ENCODE results near the gene POT1.

Gene POT1

DNA sequence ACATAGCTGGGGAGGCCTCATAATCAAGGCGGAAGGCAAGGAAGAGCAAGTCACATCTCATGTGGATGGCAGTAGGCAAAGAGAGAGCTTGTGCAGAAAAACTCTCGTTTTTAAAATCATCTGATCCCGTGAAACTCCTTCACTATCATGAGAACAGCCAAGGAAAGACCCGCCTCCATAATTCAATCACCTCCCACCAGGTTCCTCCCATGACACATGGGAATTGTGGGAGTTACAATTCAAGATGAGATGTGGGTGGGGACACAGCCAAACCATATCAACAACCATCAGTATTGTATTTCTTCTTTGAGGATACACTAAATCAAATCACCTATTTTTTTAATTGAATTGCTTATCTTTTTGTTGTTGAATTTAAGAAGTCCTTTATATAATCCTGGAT, 16.7 kb downstream of the POT1 start:
- DNase-seq (ENCODE audit: insufficient read length, low spot score) = no peak
- FAIRE-seq = no peak

GRCh38 chr7:124909808-124910207, 19.8 kb downstream of the POT1 start:
- FAIRE-seq = no peak
- DNase-seq (ENCODE audit: insufficient read length, low spot score) = no peak

DNA sequence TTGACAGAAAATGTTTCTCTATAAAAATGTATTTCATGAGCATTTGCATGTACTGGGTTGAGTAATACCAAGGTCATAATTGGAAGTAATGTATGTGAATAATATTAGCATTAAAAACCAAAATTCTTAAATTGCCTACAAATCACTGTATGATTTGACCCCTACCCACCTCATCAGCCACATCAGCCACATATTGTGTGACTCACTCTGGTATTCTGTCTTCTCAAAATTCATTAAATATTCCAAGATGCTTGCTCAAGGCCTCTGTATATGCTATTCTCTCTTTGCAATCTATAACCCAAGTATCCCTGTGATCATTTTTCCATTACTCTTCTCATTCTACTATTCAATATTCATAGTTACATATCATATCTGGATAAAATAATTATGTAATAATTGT, 21.4 kb downstream of the POT1 start:
- FAIRE-seq (no peak), DNase-seq (ENCODE audit: insufficient read length, low spot score) (no peak)

- FAIRE-seq = no peak
Observed at GRCh38 chr7:124907490-124907889, 22.1 kb downstream of the POT1 start.

GRCh38 chr7:124898531-124898930, 31.1 kb downstream of the POT1 start:
- FAIRE-seq = no peak
- DNase-seq (ENCODE audit: insufficient read length, low spot score) = no peak

More at GRCh38 chr7:124907490-124907889, 22.1 kb downstream of the POT1 start:
- DNase-seq (ENCODE audit: insufficient read length, low spot score) = no peak

GRCh38 chr7:124896001-124896400, 33.6 kb downstream of the POT1 start:
- DNase-seq (ENCODE audit: insufficient read length, low spot score) (no peak), FAIRE-seq (no peak)

GRCh38 chr7:124893140-124893827, 36.3 kb downstream of the POT1 start:
- peak; percentile 61 for FAIRE-seq
- no peak for DNase-seq (ENCODE audit: insufficient read length, low spot score)

DNA sequence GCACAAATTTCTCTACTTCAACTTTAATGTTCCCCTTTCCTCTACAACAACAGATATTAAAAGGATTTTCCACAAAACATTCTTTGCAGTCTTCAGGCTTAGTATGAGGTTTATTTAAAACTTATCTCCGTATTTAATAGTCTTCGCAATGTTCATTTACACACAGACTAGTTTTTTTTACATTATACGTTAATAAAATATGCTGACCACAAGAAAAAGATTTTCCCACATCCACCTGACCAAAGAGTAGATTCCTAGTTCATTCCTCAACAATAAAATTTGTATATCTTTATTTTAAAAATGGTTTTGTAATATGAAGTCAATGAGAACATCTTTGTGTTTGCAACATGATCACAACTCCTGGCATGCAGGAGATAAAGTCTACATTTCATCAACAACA, 42.4 kb downstream of the POT1 start:
- FAIRE-seq (no peak), DNase-seq (ENCODE audit: insufficient read length, low spot score) (no peak)

DNA sequence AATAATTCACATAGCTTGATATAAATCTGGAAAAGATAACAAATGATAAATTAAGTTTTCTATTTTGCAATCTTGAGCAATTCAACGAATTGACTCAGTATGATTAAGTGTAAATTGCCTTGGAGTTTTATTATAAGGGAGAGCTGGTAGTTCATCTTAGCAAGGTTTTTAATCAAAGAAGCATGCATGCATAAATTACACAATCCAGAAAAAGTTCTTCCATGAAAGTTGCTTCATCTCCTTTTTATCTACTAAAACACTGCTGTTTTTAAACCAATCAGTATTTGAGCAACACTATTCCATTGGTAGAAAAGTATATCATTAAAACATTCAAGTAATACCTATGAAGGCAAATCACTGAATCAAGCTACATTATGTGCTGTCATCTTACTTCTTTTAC, 47.6 kb downstream of the POT1 start:
- FAIRE-seq = no peak
- no peak for DNase-seq (ENCODE audit: insufficient read length, low spot score)

GRCh38 chr7:124879771-124880170, 49.9 kb downstream of the POT1 start:
- no peak for FAIRE-seq
- DNase-seq (ENCODE audit: insufficient read length, low spot score) = no peak

- FAIRE-seq = peak; percentile 40
- no peak for DNase-seq (ENCODE audit: insufficient read length, low spot score)
Observed at GRCh38 chr7:124879103-124879502, 50.5 kb downstream of the POT1 start.

DNA sequence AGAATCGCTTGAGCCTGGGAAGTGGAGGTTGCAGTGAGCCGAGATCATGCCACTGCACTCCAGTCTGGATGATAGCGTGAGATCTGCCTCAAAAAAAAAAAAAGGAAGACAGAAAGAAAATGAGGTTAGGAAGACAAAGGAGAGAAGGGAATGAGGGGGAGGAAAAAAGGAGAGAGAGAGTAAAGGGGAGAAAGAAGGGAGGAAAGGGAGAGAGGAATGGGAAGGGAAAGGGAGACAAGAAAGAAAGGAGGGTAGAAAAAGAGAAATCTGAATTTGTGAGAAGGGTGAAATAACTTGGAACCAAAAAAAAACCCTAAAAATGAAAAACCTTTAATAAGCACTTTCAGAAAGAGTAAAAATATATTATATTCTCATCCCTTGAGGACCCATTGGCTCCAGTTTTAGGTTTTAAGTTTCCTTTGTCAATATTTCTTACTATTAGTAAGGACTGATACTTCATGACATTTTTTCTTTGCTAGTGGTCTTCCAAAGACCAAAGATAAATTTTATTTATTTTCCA, 54.9 kb downstream of the POT1 start:
- FAIRE-seq (no peak), DNase-seq (ENCODE audit: insufficient read length, low spot score) (no peak)

DNA sequence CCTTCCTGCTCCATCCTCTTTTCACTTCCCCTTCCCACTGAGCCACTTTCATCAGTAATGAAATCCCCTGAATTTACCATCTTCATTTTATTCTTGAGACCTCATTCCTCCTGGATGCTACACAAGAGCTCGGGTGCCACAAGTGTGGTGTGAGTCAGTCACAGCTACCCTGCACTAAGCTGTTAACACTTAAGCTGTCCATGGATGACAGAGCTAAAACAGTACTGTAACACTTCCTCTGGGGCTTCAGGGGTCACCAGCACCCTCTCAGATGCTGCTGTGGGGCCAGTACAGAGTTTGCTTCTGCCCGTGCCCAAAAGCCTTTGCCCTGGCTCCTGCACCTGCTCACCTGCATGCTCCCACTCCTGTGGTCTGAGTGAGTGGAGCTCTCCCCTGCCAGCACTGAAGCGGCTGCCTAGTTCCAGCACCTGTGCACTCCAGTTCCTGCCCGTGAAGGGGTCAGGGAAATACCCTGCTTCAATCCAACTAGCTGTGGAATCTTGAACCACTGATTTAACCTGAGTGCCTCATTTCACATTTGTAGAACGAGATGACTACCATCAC, 71.9 kb downstream of the POT1 start:
- DNase-seq (ENCODE audit: insufficient read length, low spot score) = no peak
- FAIRE-seq = no peak

DNA sequence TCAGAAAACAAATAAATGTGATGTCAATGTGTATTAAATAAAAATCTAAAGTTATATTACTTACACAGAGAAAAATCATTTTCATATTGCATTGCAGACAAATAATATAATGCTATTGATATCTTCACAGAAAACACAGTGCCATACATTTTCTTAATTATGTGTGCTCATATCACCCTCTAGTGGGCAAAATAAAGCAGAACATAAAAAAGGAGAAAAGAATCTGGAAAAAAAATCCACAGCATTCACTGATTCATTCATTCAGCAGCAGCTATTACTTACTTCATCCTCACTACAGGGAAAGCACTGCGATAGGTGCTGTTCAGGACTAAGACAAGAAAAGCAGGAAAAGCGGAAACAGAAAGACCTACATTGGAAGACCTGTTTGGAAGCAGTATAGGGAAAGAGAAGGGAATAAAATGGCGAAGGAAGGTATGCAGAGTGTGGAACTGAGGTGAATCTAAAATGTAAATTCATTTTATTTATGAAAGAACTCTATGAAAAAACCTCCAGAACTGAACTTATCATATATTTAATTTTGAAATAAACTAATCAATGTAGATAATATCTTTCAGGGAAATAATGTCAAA, 73.2 kb downstream of the POT1 start:
- FAIRE-seq (peak; percentile 89), DNase-seq (ENCODE audit: insufficient read length, low spot score) (no peak)

DNA sequence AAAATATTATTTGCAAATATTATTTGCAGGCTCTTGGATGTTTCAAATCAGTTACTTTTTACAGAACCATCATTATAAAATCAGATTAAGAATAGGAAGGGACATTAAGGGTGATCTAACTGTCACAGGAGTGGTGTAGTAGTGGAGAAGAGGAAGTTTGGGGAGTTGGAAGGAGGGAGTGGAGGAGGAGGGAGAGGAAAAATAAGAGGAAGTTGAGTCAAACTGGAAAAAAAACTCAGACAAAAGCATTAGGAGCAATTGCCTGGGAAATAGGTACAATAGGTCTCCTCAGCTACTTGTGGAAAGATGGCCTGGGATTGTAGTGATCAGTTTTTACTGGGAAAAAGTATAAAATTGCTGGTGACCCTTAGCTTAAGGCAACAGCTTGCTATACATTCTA, 86.3 kb downstream of the POT1 start:
- no peak for DNase-seq (ENCODE audit: insufficient read length, low spot score)
- FAIRE-seq = no peak

DNA sequence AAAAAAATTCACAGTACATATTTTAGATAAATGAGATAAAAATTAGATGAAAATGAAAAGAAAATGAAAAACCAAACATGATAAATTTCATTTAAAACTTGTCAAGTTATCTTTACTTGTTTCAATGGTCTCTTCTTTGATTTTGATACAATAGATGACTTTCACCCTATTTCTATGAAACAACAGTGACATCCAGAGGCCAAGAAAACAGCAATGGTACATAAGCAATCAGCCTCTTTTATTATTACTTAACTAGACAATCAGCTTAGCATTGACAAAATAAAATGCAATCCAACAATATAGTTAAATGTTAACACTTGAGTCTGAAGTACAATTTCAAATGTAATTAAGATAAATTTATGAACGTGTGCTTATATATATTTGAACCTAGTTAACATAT, 89.2 kb downstream of the POT1 start:
- DNase-seq (ENCODE audit: insufficient read length, low spot score) (no peak), FAIRE-seq (no peak)

GRCh38 chr7:124839687-124840086, 89.9 kb downstream of the POT1 start:
- DNase-seq (ENCODE audit: insufficient read length, low spot score) (no peak), FAIRE-seq (no peak)

DNA sequence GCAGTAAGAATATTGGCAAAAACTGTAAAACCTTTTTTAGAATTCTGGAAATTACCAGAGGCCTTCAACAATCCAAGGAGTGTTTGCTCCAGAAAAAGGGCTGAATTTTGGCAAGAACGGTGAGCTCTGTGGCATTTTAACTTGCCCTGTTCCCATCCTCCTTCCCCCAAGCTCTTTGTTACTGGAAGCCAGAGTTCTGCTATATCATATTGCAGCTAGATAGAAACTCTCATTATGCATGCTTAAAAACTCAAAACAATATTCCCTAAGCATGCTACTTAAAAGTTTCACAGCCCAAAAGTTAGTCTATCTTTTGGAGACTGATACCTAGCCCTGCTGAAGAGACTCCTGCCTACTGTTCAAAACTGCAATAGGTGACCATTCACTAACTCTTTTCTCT, 93.5 kb downstream of the POT1 start:
- FAIRE-seq = no peak

GRCh38 chr7:124818807-124819206, 110.8 kb downstream of the POT1 start:
- FAIRE-seq (no peak), DNase-seq (ENCODE audit: insufficient read length, low spot score) (no peak)

More for the DNA sequence above, 93.5 kb downstream of the POT1 start:
- no peak for DNase-seq (ENCODE audit: insufficient read length, low spot score)

DNA sequence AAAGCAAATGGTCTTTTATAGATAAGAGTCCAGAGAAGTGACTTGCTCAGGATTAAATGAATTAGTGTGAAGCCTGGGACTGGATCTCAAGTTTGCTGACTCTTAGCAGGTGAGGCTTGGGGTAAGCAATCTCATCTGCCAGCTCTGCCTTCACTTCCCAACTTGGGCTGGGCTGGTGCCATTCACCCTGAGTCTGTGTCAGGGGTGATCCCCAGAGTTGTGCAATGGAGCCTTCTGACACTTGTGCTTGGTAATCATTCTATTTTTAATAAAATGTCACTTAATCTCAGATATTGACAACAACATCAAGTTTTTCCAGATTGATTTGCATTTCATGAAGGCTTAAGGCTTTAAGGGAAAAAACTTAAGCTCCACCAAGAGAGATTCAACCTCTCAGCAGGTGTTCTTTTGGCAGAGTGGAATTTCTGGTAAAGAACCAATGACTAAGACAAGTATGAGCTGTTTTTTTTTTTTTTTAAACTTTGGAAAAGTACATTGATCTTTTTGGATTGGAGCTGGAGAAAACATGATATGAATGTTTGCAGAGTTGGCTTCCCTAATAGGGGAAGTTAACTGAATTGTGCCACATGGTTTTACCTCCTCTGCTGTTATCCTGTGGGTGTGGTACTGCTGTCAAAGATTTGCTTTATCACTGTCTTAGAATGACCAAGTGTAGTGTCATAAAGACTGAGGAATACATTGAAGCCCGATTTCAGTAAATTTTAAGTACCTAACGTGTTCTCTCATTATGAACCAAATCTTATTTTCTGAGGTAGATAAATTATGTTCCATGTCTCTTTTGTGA, 115.4 kb downstream of the POT1 start:
- DNase-seq (ENCODE audit: insufficient read length, low spot score) (no peak), FAIRE-seq (no peak)

GRCh38 chr7:124812764-124813163, 116.9 kb downstream of the POT1 start:
- no peak for FAIRE-seq
- DNase-seq (ENCODE audit: insufficient read length, low spot score) = no peak

Data from GM19239 (cell line).